Measurements from ENCODE around the gene CCDC158.
A peak's percentile ranks its signal among the peaks of the same experiment; 100 is the strongest.

The CCDC158 gene

DNA sequence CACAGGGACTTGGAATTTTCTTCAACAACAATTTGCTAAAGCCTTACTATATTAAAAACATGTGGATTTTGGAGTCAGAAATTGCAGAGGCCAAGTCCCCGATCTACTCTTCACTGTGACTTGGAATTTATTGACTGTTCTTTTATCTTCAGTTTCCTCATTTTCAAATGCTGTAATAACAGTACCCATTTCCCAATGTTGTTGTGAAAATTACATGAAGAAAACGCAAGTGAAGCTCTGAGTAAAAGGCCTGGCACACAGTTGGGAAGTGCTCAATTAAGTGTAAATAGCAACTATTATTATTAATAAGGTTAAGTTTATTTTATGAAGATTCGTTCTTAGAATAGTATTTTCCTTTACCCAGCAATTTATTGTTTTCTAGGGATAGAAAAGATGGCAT is 98.7 kb downstream of the CCDC158 start:
- H3K4me3 ChIP-seq = no peak overlapping the region

DNA sequence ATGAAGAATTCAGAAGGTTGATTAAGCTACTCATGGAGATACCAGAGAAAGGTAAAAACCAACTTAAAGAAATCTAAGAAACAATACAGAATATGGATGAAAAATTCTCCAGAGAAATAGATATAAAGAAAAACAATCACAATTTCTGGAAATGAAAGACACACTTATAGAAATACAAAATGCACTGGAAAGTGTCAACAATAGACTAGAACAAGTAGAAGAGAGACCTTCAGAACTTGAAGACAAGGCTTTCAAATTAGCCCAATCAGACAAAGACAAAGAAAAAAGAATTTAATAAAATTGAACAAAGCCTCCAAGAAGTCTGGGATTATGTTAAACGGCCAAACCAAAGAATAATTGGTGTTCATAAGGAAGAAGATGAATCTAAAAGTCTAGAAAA is 104.8 kb downstream of the CCDC158 start:
- no peak overlapping the region for H3K4me3 ChIP-seq
- no peak overlapping the region for H3K27ac ChIP-seq

More for the DNA sequence above, 98.7 kb downstream of the CCDC158 start:
- H3K27ac ChIP-seq = no peak overlapping the region

- Histone ChIP-seq H3K27ac (no peak overlapping the region), H3K4me3 (no peak overlapping the region)
These were observed 105.5 kb downstream of the CCDC158 start for GRCh38 chr4:76315267-76315918.

GRCh38 chr4:76313547-76313946 is 107.4 kb downstream of the CCDC158 start:
- Histone ChIP-seq H3K27ac (no peak overlapping the region), H3K4me3 (no peak overlapping the region)

DNA sequence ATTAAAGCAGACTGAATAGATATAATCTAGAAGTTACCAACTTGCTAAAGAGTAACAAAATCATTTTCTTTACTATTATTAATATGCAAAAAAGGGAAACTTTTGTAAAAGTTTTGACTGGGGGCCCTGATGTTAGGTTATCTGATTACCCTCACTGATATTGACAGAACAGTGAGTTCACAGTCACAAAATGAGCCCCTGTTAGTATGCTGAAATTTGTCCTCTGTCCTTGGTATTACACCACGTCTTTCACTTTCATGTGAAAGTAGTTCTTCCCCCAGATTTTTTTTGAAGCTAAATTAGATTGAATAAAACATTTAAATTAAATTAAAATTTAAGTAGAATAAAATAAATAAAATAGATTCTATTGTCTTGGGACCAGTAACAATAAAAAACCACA is 108.5 kb downstream of the CCDC158 start:
- H3K27ac ChIP-seq = no peak overlapping the region
- H3K4me3 ChIP-seq = no peak overlapping the region

GRCh38 chr4:76311896-76312331 is 109.0 kb downstream of the CCDC158 start:
- Histone ChIP-seq H3K27ac (no peak overlapping the region), H3K4me3 (no peak overlapping the region)

DNA sequence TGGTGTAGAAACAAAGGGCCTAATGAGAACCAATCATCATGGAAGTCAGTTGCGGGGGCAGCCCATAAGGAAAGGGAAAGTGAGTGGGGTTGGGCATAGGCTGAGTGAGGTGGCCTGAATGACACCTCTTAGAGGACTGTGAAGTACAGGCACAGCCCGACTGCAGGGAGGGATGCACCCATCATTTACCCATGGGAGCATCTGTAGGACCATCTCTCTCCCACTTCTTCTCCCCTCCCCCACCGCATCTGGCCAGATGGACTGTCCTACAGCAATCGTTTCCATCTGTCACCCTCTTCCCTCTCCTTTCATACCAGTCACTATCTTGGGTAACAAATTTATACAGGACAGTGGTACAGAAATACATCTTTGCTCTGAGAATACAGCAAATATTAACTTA is 110.3 kb downstream of the CCDC158 start:
- Histone ChIP-seq H3K27ac (no peak overlapping the region), H3K4me3 (no peak overlapping the region)

DNA sequence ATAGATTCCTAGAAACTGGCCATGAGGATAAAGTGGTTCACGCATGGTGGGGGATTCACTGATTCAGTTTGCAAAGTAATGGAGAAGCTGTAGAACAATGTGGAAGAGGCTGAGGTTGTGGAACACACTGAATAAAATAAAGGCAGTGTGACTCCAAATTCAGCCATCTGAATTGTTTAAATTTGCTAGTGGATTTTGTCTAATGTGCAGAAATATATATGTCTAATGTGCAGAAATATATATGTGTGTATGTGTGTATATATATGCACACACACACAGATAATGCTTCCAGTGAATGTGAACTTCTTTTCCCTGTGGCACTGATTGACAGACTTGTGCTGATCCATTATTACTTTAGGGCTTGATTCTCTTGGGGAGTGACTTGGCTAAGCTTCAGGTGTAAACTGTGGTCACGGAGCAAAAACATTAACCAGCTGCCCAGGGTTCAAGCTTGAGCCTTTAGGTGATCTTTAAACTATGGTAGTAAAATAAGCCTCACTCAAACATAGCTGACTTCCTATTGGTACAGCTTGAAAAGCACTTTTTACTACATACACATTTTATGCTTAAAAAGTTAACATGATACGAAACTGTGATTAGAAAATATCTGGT is 110.9 kb downstream of the CCDC158 start:
- Histone ChIP-seq H3K27ac (no peak overlapping the region), H3K4me3 (no peak overlapping the region)

GRCh38 chr4:76308548-76308947 is 112.4 kb downstream of the CCDC158 start:
- Histone ChIP-seq H3K4me3 (no peak overlapping the region), H3K27ac (no peak overlapping the region)

- peak overlapping the region in 3 of 21 experiments; percentile 55 to 80 (median 78) for H3K27ac ChIP-seq
- peak overlapping the region in 4 of 7 experiments; percentile 69 to 86 (median 76) for H3K4me3 ChIP-seq
These were observed 113.3 kb downstream of the CCDC158 start for GRCh38 chr4:76307660-76308014.

DNA sequence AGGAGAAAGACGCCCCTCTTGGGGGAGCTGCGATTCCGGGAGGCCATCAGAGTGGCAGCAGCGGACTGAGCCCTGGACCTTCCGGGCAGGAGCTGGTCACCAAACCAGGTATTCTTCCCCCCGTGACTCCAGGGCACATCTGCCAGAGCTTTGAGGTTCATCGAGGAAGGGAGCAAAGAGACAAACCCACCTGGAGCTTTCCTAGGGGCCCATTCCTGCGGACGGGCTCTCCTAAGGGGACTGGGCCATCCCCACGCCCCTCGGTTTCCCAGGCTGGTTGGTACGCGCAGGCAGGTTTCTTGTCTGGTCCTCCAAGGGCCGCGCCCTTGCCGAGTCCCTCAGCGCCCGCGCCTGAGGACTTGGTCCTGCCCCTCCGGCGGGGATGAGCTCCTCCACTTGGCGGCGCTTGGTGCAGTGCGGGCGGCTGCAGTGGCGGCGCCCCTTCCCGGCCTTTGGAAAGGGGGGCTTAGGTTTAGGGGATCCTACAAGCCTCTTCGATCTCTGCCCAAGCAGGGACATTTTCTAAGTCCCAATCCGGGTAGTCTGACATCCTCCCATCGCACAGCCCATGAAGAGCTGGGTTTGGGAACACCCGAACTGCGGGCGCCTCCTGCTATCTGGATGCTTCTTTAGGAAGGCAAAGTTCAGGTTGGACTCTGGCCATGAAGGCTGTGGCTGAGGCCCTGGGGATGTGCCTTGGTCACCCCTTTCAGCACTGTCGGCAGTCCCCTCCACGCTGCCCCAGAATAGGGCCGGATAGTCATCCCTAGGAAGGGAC is 113.9 kb downstream of the CCDC158 start:
- Histone ChIP-seq H3K27ac (peak overlapping the region in 19 of 21 experiments; percentile 55 to 87 (median 74)), H3K4me3 (peak overlapping the region; percentile 69 to 86 (median 77))

DNA sequence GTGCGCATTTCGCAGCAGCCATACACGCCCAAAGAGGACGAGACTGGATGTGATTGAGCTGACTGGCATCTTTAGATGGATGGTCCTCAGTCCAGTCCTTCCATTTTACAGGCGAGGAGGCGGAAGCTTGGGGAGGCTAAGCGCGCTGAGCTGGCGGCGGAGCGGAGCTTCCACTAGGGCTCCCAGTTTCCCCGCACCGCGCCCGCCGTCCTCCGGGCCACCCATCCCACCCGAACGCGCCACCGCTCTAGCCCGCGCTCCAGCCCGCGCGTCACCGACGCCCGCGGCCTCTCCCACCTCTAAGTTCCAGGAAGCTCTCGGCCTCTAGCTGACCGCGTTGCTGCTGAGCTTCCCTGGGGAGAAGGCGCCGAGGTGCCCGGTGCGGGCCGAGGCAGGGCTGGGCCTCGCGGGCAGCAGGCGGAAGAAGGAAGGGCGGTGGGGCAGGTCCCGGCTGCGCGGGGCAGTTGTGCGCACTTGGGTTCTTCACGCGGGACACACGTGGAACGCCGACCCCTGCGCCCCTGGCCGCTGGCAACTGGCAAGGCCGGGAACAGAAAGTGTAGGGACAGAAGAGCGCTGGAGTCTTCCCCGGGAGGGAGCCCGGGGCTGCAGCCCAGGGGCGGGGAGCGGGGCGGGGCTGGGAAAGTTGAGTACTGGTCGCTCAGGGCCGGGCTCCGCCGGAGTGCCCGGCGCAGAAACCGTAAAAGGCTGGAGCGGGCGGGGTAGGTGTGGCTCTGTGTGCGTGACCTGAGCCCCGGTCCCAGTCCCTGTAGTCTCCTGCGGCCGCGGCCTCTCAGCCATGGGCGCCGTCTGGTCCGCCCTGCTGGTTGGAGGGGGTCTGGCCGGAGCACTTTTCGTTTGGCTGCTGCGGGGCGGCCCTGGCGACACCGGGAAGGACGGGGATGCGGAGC is 114.7 kb downstream of the CCDC158 start, which contains the start of gene STBD1:
TSS of gene STBD1 (plus strand) at position 763 of the 911 bp plus-strand sequence. CDS start at position 800, 37 bp downstream.
- Histone ChIP-seq H3K4me3 (peak within 1 kb of the TSS; percentile 69 to 86 (median 77)), H3K27ac (peak within 1 kb of the TSS in 20 of 21 experiments; percentile 55 to 87 (median 74))

- Histone ChIP-seq H3K27ac (peak overlapping the region in 7 of 21 experiments; percentile 71 to 87 (median 80)), H3K4me3 (peak overlapping the region in 4 of 7 experiments; percentile 77 to 86 (median 80))
These were observed 115.8 kb downstream of the CCDC158 start for GRCh38 chr4:76305033-76305687.

- no peak overlapping the region for H3K4me3 ChIP-seq
- no peak overlapping the region for H3K27ac ChIP-seq
These were observed 118.0 kb downstream of the CCDC158 start for GRCh38 chr4:76302826-76303438.

- H3K4me3 ChIP-seq = no peak overlapping the region
- peak overlapping the region in 2 of 21 experiments; percentile 7 to 37 for H3K27ac ChIP-seq
These were observed 119.2 kb downstream of the CCDC158 start for GRCh38 chr4:76301775-76302162.

DNA sequence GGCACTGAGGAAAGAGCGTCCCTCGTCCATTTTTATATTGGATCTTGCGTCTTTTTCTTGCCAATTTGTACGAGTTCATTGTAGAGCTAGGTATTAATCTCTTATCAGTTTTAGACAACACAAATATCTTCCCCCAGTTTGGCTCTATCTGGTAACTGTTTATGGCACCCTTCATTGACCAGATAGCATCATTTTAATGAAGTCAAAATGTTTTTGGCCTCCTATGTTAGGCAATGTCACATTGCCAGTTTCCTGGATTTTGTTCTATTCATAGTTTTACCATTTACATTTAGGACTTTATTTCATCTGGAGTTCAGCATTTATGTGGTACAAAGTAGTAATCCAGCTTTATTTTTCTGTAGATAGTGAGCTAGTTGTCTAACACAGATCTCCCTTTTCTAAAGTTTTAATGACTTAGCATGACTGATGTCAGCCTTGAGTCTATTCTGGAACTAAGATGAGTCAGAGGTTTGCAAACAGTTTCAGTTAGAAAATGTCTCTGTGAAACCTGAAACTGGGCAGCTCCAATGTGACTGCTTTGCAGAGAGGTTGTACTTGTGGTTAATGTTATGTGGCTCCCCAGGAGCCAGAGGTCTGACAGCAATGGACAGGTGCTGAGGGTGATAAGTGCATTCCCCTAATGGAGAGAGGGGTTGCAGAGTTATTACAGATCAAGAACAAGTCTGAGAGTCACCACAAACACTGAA is 119.7 kb downstream of the CCDC158 start:
- peak overlapping the region in 2 of 21 experiments; percentile 7 to 37 for H3K27ac ChIP-seq
- no peak overlapping the region for H3K4me3 ChIP-seq

DNA sequence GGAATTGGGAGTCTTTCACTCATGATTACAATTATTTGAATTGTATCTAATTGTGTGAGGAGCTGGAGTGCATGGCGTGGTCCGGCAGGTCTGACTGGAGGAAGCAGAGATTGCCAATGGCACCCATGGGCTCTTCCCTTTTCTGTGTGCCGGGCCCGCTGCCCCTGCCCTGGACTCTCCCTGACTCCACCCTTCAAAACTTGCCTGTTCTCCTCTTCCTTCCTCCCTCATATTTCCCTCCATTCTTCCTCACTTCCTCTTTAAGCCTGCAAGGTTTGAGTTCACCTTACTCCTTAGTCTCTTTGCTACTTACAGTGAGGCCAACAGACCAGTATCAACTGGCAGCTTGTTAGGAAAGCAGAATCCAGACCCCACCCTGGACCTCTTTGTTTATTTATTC is 120.9 kb downstream of the CCDC158 start:
- no peak overlapping the region for H3K4me3 ChIP-seq
- H3K27ac ChIP-seq = no peak overlapping the region

GRCh38 chr4:76298227-76298626 is 122.7 kb downstream of the CCDC158 start:
- no peak overlapping the region for H3K27ac ChIP-seq
- H3K4me3 ChIP-seq = no peak overlapping the region
